Activated CD8-positive, alpha-beta memory T cell treated with anti-CD3 and anti-CD28 coated beads, Interleukin-2, amount 50 U/mL, for 1 hour (primary cell): ENCODE measurements around the gene MED16.

Source experiments
- DNase-seq: peaks from one replicate; pipeline ENCODE4 v3.0.0-alpha.2; 2020; ENCODE audit errors: extremely low read depth

Gene MED16

DNA sequence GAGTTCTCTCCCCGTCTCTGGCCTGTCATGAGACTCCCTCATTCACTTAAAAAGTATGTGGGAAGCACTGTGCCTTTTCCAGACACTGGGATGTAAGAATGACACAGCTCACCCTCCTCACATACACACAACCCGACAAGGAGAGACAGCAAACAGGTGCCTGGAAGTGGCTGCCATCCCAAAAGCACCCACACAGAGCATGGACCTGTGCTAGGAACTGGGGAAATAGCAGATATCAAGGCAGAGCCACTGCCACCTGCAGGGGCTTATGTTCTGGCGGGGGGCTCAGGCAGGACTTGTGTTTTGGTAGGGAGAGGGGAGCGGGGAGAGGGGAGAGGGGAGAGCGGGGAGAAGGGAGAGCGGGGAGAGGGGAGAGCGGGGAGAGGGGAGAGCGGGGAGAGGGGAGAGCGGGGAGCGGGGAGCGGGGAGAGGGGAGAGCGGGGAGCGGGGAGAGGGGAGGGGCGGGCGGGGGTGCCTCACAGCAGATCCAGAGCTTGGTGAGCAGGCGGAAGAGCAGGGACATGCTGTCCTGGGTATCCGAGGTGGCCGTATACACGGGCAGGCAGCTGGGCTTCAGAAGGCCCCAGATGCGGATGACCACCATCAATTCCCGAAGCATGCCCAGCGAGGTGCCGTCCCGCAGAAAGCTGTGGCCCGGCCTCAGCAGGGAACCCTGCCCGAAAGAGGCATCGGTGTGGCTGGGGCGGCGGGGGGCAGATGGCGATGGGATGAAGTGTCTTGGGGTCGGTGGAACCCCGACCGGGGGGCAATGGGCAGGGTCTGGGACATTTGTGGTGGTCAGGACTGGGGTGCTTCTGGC, 21.3 kb downstream of the MED16 start:
- DNase-seq, result no peak

DNA sequence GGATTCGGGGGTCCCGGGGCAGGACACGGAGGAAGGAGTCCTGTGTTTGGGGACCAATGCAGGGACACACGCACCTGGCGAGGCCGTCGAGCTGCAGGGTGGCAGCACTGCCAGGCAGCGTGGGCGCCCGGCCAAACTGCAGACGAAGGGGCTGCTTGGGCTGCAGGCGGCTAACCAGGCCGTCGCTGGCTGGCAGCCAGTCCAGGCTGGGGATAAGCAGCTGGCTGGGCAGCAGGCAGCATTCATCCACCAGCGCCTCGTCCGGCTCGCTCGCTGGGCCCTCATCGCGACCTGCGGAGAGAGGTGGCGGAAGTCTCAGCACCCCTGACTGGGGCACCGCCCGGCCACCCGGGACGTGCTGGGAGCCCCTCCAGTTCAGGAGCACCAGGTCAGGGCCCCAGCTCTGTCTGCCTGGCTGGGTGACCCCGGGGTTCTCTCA, 22.0 kb downstream of the MED16 start:
- DNase-seq, result no peak

- no peak for DNase-seq
These were observed 22.7 kb downstream of the MED16 start for GRCh38 chr19:870314-870713.

DNA sequence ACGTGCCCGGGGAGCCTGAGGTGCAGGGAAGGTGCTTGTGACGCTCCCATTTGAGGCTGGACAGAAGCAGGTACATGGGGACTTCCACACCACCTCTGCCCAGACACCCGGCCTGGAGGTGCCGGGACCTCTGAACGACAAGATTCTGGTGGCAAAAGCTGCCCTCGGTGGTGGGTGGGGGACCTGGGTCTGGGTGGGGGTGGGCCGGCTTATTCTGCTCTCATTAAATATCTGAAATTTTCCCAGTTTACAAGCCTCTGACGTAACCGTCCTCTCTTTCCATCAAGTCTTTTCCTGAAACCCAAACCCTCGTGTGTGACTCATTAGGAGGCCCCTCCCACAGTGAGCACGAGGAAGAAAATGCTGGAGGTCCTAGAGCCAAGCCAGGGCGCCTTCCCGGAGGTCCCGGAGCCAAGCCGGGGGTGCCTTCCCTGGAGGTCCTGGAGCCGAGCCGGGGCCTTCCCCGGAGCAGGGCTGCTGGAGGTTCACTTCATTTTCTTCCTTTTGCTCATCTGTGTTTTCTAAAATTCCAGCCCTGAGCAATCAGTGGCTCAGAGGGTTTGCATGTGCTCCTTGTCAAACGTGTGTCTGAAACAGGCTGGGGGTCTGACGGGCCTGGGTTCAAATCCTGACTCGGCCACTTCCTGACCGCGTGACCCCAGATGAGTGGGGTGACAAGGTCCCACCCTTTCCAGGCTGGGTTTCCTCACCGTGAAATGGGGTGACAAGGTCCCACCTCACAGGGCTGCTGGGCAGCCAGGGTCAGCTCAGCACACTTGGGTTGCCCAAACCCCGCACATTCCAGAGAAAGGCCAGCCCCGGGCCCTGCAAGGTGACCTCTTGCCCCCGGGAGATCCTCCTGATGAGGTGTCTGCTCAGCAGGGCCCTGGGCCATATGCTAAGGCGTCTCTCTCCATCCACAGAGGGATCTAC, 23.5 kb downstream of the MED16 start:
- DNase-seq, result no peak

GRCh38 chr19:868458-869244, 24.3 kb downstream of the MED16 start:
- DNase-seq, result no peak

GRCh38 chr19:867855-868457, 25.0 kb downstream of the MED16 start:
- DNase-seq, result no peak

- DNase-seq, result no peak
These were observed 25.6 kb downstream of the MED16 start for GRCh38 chr19:867301-867793.

GRCh38 chr19:866769-867300, 26.2 kb downstream of the MED16 start:
- DNase-seq, result no peak

DNA sequence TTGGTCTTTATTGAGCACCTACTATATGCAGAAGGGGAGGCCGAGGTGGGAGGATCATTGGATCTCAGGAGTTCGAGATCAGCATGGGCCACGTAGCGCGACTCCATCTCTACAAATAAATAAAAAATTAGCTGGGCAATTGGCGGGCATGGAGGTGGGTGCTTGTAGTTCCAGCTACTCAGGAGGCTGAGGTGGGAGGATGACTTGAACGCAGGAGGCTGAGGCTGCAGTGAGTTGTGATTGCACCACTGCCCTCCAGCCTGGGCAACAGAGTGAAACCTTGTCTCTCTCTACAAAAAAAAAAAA, 29.7 kb downstream of the MED16 start:
- DNase-seq, result no peak

GRCh38 chr19:862581-863314, 30.2 kb downstream of the MED16 start:
- DNase-seq, result peak; percentile 37

DNA sequence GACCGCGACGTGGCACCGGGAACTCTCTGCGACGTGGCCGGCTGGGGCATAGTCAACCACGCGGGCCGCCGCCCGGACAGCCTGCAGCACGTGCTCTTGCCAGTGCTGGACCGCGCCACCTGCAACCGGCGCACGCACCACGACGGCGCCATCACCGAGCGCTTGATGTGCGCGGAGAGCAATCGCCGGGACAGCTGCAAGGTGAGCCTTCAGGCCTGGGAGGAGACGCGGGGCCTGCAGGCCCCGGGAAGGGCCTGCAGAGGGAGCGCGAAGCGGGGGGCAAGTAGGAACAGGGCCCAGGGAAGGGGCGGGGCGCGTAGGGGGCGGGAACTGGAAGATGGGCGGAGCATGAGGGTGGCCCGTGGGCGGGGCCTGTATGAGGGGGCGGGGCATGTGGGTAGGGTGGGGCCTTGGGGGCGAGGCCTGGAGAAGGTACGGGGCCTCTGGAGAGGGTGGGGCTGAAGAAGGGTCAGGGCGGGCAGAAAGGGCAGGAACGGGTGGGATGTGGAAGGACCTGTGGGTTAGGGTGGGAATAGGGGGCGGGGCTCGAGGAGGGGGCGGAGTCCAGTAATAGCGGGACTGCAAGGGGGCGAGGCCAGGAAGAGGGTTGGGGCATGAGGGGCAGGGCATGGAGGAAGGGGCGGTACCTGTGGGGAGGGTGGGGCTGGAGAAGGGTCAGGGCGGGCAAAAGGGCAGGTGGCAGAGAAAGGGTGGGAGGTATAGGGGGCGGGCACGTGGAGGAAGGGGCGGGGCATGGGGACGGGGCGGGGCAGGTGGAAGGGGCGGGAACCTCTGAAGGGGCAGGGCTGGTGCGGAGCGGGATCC, 31.0 kb downstream of the MED16 start:
- peak; percentile 36 for DNase-seq

- no peak for DNase-seq
These were observed 31.7 kb downstream of the MED16 start for GRCh38 chr19:861141-861755.

- no peak for DNase-seq
These were observed 33.8 kb downstream of the MED16 start, which contains the start of gene CFD for GRCh38 chr19:858868-859843. TSS of gene CFD (plus strand) at chr19:859664. CDS start at chr19:859690, 26 bp downstream.

DNA sequence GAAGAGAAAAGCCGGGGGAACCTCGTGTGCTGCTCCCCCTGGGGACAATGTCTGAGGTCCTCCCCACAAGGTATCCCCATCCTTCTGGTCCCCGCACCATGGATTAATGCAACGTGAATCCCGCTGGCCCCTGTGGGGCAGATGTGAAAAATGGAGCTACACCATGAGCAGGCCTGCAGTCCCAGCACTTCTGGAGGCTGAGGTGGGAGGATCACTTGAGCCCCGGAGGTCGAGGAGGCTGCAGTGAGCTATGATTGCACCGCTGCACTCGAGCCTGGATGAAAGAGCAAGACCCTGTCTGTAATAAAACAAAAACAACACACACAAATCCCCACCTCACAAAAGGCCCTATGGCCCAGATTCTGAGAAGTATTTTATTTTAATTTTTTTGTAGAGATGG, 34.7 kb downstream of the MED16 start:
- DNase-seq, result no peak

GRCh38 chr19:855566-856120, 37.3 kb downstream of the MED16 start:
- DNase-seq, result no peak

DNA sequence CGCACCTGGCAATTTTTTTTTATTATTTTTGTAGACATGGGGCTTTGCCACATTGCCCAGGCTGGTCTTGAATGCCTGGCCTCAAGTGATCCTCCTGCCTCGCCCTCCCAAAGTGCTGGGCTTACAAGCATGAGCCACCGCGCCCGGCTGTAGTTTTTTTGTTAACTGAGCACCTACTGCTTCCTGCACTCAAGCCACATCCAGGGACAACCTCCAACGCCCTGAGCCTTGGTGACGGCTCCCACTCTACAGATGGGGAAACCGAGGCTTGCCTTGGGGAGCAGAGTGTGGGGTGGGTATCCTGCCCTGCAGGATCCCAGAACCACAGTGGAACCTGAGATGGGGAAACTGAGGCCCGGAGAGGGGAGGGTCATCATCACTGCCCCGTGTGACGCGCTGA, 37.8 kb downstream of the MED16 start:
- no peak for DNase-seq

GRCh38 chr19:854549-854948, 38.4 kb downstream of the MED16 start:
- no peak for DNase-seq
